GM18520 (cell line): Measurements from ENCODE around the gene TEX11.

Source experiments
- ATAC-seq: cut with Tn5 transposase; IDR thresholded peaks from one replicate; pipeline ENCODE4 v1.9.1; 2021; ENCODE audit not compliant: unreplicated experiment

TEX11 gene

GRCh38 chrX:70500826-70501225, 407.7 kb downstream of the TEX11 start:
- no peak for ATAC-seq

- ATAC-seq = no peak
Measured at GRCh38 chrX:70498129-70498528, 410.4 kb downstream of the TEX11 start.

- ATAC-seq = no peak
Measured at GRCh38 chrX:70497026-70497425, 411.5 kb downstream of the TEX11 start.

GRCh38 chrX:70496491-70496890, 412.0 kb downstream of the TEX11 start:
- ATAC-seq = no peak

- ATAC-seq = no peak
Measured at GRCh38 chrX:70494441-70494840, 414.1 kb downstream of the TEX11 start.

- ATAC-seq = no peak
Measured at GRCh38 chrX:70488856-70489255, 419.7 kb downstream of the TEX11 start.

- no peak for ATAC-seq
Measured at GRCh38 chrX:70485466-70485865, 423.0 kb downstream of the TEX11 start.

- no peak for ATAC-seq
Measured at GRCh38 chrX:70482300-70482699, 426.2 kb downstream of the TEX11 start.

GRCh38 chrX:70481471-70482270, 426.8 kb downstream of the TEX11 start:
- no peak for ATAC-seq

- ATAC-seq = no peak
Measured at GRCh38 chrX:70480660-70481018, 427.9 kb downstream of the TEX11 start.

- ATAC-seq = no peak
Measured at GRCh38 chrX:70479922-70480659, 428.4 kb downstream of the TEX11 start.

- no peak for ATAC-seq
Measured at GRCh38 chrX:70479247-70479921, 429.1 kb downstream of the TEX11 start.
